Smooth muscle cell (in vitro differentiated cells): ENCODE measurements around the gene NT5C3B. TPM values are rescaled to one million over a fixed set of nuclear protein-coding genes. Genes with fewer than 3 reads are reported as not detected.
"Not testable (repeated sequence)": the region's sequence is repeated elsewhere in the genome, so short reads cannot be mapped to it uniquely, and the experiment has no call there.

Experiments used
- DNase-seq: peaks from one replicate; lab custom pipeline; 2025; ENCODE audit not compliant: unreplicated experiment; lab: John Stamatoyannopoulos, UW
- H2AFZ ChIP-seq: fragments of 200-600 bp; sonication (generic); 2 replicates; pipeline ENCODE4 v1.6.0; 2016; ENCODE audit warnings: antibody characterized with exemption, low read depth, mild to moderate bottlenecking
- H3F3A ChIP-seq: fragments of 200-600 bp; sonication (generic); 2 replicates; pipeline ENCODE4 v1.6.0; 2017; ENCODE audit warnings: antibody characterized with exemption, low read depth
- H3K27ac ChIP-seq: fragments of 200-600 bp; sonication (generic); 2 replicates; pipeline ENCODE4 v1.5.1; 2016; ENCODE audit warnings: low read depth, mild to moderate bottlenecking
- H3K27me3 ChIP-seq: fragments of 200-600 bp; sonication (generic); 2 replicates; pipeline ENCODE4 v1.6.1; 2016; ENCODE audit warnings: low read depth, mild to moderate bottlenecking
- H3K36me3 ChIP-seq: fragments of 200-600 bp; sonication (generic); 2 replicates; pipeline ENCODE4 v1.5.1; 2016; ENCODE audit warnings: low read depth
- H3K4me1 ChIP-seq: fragments of 200-600 bp; sonication (generic); 2 replicates; pipeline ENCODE4 v1.5.1; 2016; ENCODE audit warnings: low read depth
- H3K4me2 ChIP-seq: fragments of 200-600 bp; sonication (generic); 2 replicates; pipeline ENCODE4 v1.6.0; 2016; ENCODE audit warnings: mild to moderate bottlenecking
- H3K4me3 ChIP-seq: fragments of 200-600 bp; sonication (generic); 2 replicates; pipeline ENCODE4 v1.5.1; 2016; ENCODE audit warnings: mild to moderate bottlenecking
- H3K79me2 ChIP-seq: fragments of 200-600 bp; sonication (generic); 2 replicates; pipeline ENCODE4 v1.6.0; 2016; ENCODE audit warnings: low read depth, mild to moderate bottlenecking
- H3K9ac ChIP-seq: fragments of 200-600 bp; sonication (generic); 2 replicates; pipeline ENCODE4 v1.6.0; 2016; ENCODE audit warnings: low read depth
- H3K9me3 ChIP-seq: fragments of 200-600 bp; sonication (generic); replicated peaks from 2 replicates; pipeline ENCODE4 v1.5.1; 2016; ENCODE audit warnings: low read depth
- H4K20me1 ChIP-seq: fragments of 200-600 bp; sonication (generic); 2 replicates; pipeline ENCODE4 v1.6.0; 2016; ENCODE audit warnings: low read depth
- CTCF ChIP-seq: fragments of 200-600 bp; sonication (generic); IDR thresholded peaks from 2 replicates; pipeline ENCODE4 v1.5.1; 2017; ENCODE audit warnings: borderline replicate concordance, mild to moderate bottlenecking, antibody characterized with exemption; ENCODE audit not compliant: insufficient read depth, poor library complexity, severe bottlenecking
- WGBS: methylation state at CpG from one replicate; pipeline ENCODE4 v1.1.7; 2016; ENCODE audit warnings: low lambda C conversion rate; 5-methylcytosine and 5-hydroxymethylcytosine counted together
- polyA plus RNA-seq: library from polyadenylated mRNA; unstranded; fragments of >200 nt; fragmentation: Nextera tagmentation; extraction: Ambion mirVana; gene quantifications from 2 replicates; pipeline ENCODE4 v1.2.1, GENCODE V29; 2016
- total RNA-seq: library from RNA; depleted of rRNA; stranded (reverse); fragments of >200 nt; gene quantifications from 2 replicates; pipeline ENCODE4 v1.2.3, GENCODE V29; 2014

NT5C3B gene
- total and polyA plus RNA-seq, 2 experiments from 2014 or later = 46.8 to 76.3 TPM

- Histone ChIP-seq H3K9me3 (no peaks in the 10 kb centered on the region), H3K27ac (no peak overlapping the region), H3K4me1 (peaks cover 49% of the 10 kb centered on the region), H3K9ac (no peak overlapping the region), H2AFZ (no peak overlapping the region), H3F3A (peaks cover 16% of the 10 kb centered on the region), H3K4me2 (no peak overlapping the region), H3K27me3 (no peaks in the 10 kb centered on the region), H3K36me3 (no peaks in the 10 kb centered on the region), H4K20me1 (peaks cover 94% of the 10 kb centered on the region), H3K4me3 (no peak overlapping the region), H3K79me2 (peaks cover 77% of the 10 kb centered on the region)
- no peak for TF ChIP-seq CTCF
- DNase-seq = no peak
- WGBS = 100% methylated on average over 1 of the region's 1 CpG
Observed at GRCh38 chr17:41779954-41780353, 56.1 kb downstream of the NT5C3B start.

GRCh38 chr17:41777574-41778188, 58.4 kb downstream of the NT5C3B start:
- Histone ChIP-seq H3K9ac (no peak overlapping the region), H3K4me3 (no peak overlapping the region)

GRCh38 chr17:41777157-41777573, 58.9 kb downstream of the NT5C3B start:
- Histone ChIP-seq H3K27me3 (no peaks in the 10 kb centered on the region), H3K4me3 (no peak overlapping the region), H3F3A (peaks cover 18% of the 10 kb centered on the region), H2AFZ (no peak overlapping the region), H3K9ac (no peak overlapping the region), H3K4me1 (peaks cover 36% of the 10 kb centered on the region), H3K9me3 (no peaks in the 10 kb centered on the region), H3K4me2 (peak overlapping the region; percentile 15), H3K36me3 (no peaks in the 10 kb centered on the region), H3K27ac (peak overlapping the region; percentile 90), H4K20me1 (peaks cover 75% of the 10 kb centered on the region), H3K79me2 (peaks cover 64% of the 10 kb centered on the region)
- no peak for TF ChIP-seq CTCF
- DNase-seq = no peak
- WGBS = 62% methylated on average over 4 of the region's 4 CpGs

More at GRCh38 chr17:41777574-41778188, 58.4 kb downstream of the NT5C3B start:
- peaks cover 64% of the 10 kb centered on the region for H3K79me2 ChIP-seq
- H3K27me3 ChIP-seq = no peaks in the 10 kb centered on the region
- peaks cover 76% of the 10 kb centered on the region for H4K20me1 ChIP-seq
- peak overlapping the region; percentile 13 for H3K4me2 ChIP-seq
- peaks cover 14% of the 10 kb centered on the region for H3F3A ChIP-seq
- H3K36me3 ChIP-seq = no peaks in the 10 kb centered on the region
- 48% methylated on average over 12 of the region's 12 CpGs for WGBS
- TF ChIP-seq CTCF = no peak
- peaks cover 36% of the 10 kb centered on the region for H3K4me1 ChIP-seq
- no peak for DNase-seq
- no peaks in the 10 kb centered on the region for H3K9me3 ChIP-seq
- no peak overlapping the region for H2AFZ ChIP-seq
- H3K27ac ChIP-seq = peak overlapping the region; percentile 90

- not testable (repeated sequence) for H2AFZ ChIP-seq, H3K27me3 ChIP-seq, H3K9me3 ChIP-seq, H3K9ac ChIP-seq, H3K36me3 ChIP-seq, H3K4me3 ChIP-seq, DNase-seq
- peaks cover 29% of the 10 kb centered on the region for H3K4me1 ChIP-seq
- H3F3A ChIP-seq = peaks cover 18% of the 10 kb centered on the region
- H3K79me2 ChIP-seq = peaks cover 64% of the 10 kb centered on the region
- H3K27ac ChIP-seq = peak overlapping the region; percentile 90
- WGBS = 92% methylated on average over 14 of the region's 14 CpGs
- H4K20me1 ChIP-seq = peaks cover 75% of the 10 kb centered on the region
- H3K4me2 ChIP-seq = peak overlapping the region; percentile 15
Observed at GRCh38 chr17:41776262-41776900, 59.7 kb downstream of the NT5C3B start.
